DMS 273 (cell line): ENCODE measurements around the gene PRF1.
"Not testable (repeated sequence)": the region's sequence is repeated elsewhere in the genome, so short reads cannot be mapped to it uniquely, and the experiment has no call there.

Experiments used
- DNase-seq: peaks from one replicate; lab custom pipeline; 2025; ENCODE audit not compliant: unreplicated experiment; lab: John Stamatoyannopoulos, UW

Gene PRF1

DNA sequence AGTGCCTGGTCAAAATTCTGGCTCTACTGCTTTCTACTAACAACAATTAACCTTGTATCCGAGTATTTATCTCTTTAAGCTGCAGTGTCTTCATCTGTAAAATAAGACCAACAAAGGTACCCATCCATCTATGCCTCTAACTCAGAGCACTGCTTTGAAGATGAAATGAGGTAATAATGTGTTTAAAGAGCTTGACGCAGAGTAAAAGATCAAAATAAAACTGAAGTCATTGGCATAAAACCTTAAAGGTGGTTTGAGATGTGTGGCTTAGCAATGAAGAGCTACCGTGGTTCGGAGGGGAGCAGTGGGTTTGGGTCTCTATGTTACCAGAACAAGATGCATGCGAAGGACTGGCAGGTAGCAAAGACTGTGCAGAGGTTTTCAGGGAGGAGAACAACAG is 16.1 kb upstream of the PRF1 start:
- no peak for DNase-seq

DNA sequence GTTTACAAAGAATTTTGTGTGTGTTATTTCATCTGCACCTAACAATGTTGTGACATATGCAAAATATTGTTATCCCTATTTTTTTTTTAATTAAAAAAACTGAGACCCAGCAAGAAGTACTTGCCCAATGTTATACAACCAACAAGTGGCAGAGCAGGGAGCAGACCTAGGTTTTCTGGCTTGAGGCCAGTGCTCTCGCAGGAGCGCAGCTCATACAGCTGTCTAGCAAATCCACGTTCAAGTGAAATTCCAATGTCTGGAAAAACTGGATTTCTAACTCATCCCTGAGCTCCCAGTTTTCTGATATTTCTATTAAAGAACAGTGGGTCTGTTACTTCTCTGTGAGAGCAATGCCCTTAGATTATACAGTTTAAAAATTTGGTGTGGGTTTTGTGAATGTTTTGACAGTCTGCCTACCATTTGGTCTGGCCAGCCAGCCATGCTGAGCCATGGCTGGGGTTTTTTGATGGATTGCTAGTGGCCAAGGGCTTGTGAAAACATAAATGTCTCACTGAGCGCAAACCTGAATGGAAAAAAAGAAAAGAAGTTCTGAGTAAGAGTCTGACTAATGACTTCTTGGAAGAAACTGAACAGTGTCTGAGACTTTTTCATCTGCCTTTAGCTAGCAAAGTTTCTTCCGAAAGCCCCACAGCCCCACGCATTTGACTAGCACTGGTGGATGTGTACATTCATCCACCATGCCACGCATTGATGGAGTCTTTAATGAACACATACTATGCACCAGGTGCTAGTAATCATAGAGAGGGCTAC is 15.4 kb upstream of the PRF1 start:
- peak; percentile 72 for DNase-seq

DNA sequence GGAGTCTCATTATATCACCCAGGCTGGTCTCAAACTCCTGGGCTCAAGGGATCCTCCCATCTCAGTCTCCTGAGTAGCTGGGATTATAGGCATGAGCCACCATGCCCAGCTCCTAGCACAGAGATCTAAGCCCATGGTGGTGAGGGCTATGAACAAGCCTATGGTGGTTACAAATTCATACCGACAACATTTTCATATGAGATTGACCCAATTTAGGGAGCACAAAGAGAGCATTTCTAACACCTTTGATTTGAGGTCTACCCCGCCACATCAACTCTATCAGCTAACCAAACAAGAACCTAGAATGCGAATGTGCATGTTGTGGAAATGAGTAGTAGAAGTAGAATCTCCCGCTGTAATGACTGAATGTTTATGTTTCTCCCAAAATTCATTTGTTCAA is 14.2 kb upstream of the PRF1 start:
- no peak for DNase-seq

DNA sequence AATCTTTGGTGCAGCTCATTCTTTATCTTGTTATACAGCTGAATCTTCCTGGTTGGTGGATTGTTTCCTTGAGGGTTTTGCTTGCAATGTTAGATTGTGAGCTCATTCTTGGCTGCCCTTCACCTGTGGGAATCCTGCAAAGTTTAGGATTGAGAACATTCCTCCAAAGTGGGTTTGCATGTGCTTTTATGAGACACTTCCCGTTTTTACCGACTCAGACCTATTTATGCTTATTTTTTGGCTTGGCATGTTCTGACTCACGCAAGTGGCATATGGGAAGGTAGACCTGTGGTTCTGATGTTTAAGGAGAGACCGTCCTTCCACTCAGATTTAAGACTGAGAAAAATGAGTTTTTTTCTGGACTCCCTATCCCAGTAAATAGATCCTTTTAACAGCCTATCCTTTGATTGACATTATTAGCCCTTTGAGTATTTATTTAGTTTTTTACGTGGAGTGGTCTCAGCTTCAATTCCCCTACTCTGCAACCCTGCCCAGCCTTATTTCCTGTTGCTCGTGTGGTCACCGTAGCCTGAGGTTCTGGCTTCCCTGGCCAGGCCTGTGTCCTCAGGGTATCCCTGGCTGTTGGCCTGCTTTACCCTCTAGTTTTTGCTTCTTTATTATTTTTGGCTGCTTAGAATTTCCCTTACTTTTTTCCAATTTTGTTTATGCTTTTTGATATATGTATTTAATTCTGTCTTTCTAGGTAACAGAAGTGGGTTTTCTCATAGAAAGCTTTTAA is 13.4 kb upstream of the PRF1 start:
- no peak for DNase-seq

DNA sequence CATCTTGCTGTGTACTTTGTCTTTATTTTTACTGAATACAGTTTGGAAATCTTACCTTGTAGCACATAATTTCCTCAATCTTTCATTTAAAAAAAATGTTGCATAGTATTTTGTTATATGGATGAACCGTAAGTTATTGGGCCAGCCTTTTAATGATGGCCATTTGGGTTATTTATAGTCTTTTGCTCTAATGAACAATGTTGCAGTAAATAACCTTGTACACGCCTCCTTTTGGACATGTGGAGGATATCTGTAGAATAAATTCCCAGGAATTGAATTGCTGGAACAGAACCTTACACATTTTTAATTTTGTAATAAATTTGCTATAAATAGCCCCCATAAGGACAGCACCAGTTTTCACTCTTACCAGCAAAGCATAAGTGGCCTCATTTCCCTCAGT is 12.7 kb upstream of the PRF1 start:
- no peak for DNase-seq

DNA sequence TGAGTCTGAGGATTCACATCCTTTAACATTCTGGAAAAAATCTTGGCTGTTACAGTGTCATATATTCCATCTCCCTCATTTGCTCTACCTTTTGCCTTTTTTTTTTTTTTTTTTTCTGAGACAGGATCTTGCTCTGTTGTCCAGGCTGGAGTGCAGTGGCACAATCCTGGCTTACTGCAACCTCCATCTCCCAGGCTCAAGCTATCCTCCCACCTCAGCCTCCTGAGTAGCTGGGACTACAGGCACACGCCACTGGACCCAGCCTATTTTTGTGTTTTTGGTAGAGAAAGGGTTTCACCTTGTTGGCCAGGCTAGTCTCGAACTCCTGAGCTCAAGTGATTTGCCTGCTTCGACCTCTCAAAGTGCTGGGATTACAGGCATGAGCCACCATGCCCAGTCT is 11.8 kb upstream of the PRF1 start:
- DNase-seq: not testable (repeated sequence)

DNA sequence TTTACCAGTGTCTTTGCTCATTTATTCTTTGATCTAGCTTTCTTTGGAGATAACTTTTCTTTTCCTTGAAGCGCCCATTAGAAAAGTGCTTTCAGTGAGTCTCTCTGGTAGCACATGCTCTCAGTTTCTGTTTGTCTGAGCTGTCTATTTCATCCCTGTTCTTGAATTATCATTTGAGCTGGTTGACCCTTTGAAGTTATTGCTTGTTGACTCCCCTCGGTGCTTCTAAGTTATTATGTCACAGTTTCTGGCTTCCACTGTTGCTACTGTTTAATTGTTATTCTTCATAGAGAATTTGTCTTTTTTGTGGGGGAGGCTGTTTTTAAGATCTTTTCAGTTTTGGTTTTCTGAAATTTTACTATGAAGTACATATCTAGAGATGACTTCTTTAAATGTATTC is 11.4 kb upstream of the PRF1 start:
- no peak for DNase-seq

DNA sequence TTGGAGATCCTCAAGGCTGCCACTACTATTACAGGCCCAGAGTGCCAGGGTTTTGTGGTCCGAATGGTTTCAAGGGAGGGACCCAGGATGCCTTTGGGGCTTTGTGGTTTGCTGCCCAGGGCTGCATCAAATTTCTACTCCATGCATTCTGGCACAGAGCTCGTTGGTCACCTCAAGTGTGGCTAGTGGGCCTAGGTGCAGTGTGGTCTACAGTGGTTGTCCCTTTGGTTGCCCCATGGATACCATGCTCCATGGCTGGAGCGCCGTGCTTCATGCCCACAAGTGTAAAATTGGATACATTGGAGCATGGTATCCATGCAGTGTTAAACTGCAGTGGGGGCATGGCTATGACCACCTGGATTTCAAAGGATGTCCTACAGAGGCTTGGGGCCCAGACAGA is 5.4 kb upstream of the PRF1 start:
- DNase-seq: no peak

DNA sequence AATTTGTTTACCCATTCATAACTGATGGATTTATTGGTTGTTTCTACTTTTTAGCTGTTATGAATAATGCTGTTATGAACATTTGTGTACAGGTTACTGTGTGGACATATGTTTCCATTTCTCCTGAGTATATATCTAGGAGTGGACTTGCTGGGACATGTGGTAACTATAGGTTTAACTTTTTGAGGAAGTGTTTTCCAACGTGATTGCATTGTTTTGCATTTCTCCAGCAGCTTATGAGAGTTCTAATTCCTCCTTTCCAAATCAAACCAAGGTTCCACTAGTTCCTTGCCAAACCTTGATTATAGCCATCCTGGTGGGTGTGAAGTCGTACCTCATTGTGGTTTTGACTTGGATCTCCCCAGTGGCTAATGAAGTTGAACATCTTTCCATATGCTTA is 2.6 kb upstream of the PRF1 start:
- no peak for DNase-seq

DNA sequence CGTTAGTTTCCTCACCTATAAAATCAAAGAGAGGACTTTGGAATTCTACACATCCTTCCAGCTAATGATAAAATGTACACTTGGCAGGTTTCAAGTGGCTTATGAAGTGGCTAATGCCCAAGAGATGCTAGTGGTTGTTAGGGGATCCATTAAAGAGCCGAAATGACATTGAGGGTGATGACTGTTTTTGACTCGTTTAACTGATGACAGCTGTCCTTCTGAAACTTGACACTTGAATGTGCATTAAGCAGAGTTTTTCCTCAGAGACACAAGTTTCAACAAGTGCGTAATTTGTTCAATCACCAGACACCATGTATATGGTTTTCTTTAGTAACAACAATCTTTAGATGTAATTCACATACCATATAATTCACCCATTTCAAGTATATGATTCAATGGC is 1.6 kb upstream of the PRF1 start:
- peak; percentile 20 for DNase-seq

DNA sequence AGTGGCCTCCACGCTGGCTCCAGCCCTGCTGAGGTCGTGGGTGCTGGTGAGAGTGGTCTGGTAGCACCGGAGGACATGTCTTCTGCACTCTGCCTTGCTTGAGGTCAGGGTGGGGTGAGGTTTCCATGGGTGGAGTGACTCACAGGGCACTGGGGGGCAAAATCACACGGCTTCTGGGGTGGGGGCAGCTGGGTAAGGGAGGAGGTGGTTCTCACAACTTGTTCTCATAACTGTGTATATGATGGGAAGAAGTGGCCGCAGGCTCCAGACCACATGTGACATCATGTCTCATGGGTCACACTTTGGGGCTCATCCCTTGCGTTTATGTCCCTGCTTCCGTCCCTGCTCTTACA is 884 bp upstream of the PRF1 start:
- no peak for DNase-seq

DNA sequence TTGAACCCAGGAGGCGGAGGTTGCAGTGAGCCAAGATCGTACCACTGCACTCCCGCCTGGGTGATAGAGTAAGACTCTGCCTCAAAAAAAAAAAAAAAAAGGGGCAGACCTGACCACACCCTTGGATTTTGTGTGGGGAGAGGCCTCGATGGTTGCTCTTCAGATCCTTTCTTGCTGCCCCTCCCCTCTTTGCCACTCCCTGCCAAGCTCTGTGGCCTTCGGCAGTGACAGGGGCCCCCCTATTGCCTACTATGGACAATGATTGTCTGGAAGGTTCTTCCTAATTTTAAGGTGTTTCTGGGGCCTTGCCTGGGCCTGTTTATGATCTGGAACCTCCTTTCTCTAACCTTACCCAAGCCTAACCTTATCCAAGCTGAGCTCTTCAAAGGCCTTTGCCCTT is 795 bp downstream of the PRF1 start:
- no peak for DNase-seq

DNA sequence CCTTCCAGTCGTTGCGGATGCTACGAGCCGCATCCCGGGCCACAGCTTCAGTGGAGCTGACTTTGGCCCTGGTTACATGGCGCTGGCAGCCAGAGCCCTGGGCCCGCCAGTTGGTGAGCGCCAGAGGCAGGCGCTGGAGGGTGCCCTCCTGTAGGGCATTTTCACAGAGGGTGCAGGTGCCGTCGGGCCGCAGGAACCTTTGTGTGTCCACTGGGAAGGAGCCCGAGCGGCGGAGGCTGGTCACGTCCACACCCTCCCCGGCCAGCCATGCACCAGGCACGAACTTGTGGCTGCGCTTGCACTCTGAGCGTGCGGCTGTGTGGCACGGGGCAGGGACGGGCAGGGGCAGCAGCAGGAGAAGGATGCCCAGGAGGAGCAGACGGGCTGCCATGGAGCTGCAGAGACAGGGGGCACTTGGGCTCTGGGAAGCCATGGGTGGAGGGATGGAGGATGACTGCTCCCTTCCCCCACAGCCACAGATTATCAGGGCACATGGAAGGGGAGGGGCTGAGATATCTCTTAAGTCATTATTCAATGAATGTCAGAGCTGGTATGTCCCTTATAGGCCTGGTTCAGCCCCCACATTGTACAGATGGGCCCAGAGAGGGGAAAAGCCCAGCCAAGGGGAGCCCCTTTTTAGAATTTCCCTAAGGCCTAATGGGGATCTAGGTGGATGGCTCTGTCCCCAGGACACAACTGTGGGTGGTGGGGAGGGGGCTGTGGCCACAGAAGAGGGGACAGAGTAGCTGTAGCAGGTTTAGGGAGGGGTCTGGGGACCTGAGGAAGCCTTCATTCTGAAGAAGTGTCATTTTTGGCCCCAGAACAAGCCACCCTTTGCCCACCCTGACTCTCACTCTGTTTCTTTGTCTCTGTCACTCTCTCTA is 1.8 kb downstream of the PRF1 start:
- no peak for DNase-seq

DNA sequence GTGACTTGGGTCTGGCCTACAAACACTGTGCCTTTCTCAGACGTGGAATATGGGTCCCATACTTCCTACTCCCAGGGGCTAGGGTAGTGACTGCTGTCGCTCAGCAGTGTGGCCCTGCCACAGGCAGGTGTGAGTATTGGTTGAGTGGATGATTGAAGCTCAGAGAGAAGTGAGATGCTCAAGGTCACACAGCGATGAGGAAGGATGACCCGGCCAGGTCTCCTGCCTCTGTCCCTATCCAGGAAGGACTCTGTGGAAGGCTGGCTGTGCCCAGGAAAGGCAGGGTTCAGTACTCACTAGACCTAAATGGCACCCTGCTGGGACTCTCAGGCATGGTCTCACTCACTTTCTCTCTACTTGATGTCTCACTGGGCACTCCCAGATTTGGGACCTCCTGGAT is 2.8 kb downstream of the PRF1 start:
- DNase-seq: no peak

DNA sequence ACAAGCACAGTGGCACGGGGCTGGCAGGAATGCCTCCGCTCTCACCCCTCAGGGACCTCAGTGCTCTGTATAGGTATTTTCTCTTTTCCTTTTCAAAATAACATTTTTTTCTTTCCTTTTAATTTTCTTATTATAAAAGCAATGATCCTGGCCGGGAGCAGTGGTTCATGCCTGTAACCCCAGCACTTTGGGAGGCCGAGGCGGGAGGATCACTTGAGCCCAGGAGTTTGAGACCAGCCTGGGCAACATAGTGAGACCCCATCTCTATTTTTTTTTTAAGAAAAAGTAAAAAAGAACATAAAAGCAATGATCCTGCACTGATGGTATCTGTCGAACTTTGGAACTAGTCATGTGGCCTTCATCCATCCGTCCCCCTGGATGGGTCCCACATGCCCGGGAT is 3.2 kb downstream of the PRF1 start:
- DNase-seq: no peak

DNA sequence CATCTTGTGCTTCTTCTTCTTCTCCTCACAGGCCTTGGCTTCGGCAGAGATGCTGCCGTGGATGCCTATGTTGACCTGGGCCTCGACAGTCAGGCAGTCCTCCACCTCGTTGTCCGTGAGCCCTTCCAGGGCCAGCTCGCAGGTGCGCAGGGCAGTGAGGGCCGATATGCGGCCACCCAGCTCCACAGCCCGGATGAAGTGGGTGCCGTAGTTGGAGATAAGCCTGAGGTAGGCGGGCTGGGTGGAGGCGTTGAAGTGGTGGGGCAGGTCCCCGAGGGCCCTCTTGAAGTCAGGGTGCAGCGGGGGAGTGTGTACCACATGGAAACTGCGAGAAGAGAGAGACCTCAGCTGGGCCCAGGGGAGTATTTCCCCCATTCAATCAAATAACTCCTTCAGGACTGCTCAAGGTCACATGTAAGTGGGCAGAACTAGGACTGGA is 3.7 kb downstream of the PRF1 start:
- DNase-seq: no peak

DNA sequence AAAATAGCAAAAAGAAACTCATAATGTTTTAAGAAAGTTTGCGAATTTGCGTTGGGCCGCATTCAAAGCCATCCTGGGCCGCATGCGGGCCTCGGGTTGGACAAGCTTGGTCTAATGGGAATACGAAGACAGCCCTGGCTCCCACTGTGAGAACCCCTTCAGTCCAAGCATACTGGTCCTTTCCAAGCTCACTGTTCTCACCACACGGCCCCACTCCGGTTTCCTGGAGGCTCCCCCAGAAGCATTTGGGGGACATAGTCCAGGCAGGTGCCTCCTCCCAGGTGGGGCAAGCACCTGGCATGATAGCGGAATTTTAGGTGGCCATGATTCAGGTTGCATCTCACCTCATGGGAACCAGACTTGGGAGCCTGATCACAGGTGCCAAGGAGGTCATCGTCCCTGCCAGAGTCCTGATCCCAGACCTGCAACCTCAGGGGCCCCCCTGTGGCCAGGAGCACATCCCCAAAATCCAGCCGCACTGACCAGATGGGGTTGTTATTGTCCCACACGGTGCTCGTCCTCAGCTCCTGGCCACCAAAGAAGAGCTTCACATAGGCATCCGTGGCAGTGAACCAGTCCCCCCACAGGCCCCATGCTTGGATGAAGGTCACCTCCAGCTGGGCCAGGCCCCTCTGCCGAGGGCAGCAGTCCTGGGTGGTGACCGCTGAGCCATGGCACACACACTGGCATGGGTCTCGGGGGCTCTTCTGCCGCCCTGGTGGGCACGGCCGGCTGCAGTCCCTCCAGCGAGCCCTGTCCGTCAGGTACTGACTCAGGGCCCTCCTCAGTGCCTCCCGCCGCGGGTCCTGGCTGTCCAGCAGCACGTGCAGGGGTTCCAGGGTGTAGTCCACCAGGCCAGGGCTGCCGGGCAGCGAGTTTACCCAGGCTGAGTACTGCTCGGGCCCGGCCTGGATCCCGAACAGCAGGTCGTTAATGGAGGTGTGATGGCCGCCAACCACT is 4.4 kb downstream of the PRF1 start:
- no peak for DNase-seq

DNA sequence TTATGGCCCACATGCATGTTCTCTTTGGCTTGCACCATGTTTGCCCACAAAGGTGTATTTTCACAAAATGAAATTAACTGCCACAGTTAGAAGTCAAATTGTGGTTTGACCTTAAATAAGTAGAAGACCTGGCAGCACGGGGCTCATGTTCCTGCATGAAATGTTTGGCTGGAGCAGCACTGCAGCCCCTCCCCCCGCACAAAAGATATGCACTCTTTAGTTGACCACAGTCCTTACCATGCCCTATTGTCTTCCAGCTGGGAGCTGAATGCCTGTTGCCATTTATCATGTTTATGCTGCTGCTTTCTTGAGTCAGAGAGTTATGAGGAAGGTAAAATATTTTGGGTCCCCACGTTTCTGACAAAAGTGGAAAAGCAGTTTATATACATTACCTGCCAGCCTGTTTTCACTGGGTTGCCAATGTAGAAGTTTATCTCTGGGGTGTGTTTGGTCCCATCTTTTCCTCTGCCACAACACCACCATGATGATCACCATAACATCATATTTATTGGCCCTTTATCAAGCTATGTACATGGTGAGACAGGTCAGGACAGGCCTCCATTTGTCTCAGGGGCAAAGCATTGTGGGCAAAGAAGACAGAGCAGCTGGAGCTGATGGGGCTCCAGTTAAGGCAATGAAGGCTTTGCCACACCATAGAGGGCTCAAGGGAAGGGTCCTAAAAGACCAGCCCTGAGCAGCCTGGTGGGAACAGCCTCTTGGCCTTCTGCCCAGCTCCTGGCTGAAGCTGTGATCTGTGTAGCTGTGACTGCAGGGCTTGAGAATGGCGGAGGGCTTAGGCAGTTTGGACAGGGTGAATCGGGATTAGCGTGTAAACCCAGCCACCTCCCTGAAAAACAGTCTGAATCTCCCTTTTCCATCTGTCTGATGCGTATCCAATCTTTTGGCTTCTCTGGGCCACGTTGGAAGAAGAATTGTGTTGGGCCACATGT is 5.4 kb downstream of the PRF1 start:
- DNase-seq: peak; percentile 38

DNA sequence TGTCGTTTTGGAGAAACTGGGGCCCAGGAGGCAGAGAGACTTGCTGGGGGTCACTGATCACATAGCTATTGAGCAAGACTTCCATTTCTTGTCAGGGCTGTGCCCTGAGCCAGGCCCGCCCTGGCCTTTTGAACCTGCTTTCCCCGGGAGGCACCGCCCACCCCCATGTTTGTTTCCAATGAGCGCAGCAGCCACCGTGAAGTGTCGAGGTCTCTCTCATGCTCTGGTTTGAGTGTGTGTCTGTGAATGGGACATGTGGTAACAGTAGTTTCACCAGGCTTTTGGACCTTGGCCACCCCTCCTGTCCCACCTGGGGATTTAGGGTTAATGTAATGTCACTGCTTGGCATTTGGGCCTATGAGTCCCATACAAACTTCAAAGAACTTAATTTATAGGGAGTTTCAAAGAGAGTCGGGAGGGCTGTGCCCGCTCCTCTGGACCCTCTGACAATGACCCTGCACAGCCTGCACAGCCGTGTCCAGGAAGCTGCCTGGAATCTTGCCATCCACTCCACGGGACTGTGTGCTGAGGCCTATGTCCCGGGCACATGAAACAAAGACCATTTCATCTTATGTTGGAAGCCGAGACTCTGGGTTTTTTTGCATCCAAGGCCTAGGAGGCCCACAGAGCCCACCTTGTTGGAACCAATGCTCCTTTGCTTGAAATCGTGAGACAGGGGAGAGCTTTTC is 6.3 kb downstream of the PRF1 start:
- DNase-seq: no peak
